Breast epithelium (tissue), 4 donors: ENCODE results near the gene SIDT2. TPM values are rescaled to one million over a fixed set of nuclear protein-coding genes. Genes with fewer than 3 reads are reported as not detected.

ENCODE experiments used
- DNase-seq, 2 donors: peaks; one replicate each; pipeline ENCODE4 v3.0.0-alpha.2; 2019; ENCODE audit warnings: low spot score in 2 of 2
- H3K27ac ChIP-seq, 2 donors: fragments of 200-600 bp; sonication (generic) in 1 of 2; one replicate each; pipeline ENCODE4 v1.5.1; 2016 to 2019; ENCODE audit warnings: mild to moderate bottlenecking in 1 of 2
- H3K27me3 ChIP-seq, 2 donors: fragments of 200-600 bp; sonication (generic) in 1 of 2; one replicate each; pipeline versions ENCODE4 v1.5.1 to v1.6.0; 2017 to 2019; ENCODE audit warnings: control low read depth in 1 of 2, mild to moderate bottlenecking in 1 of 2
- H3K36me3 ChIP-seq: fragments of 200-600 bp; one replicate; pipeline ENCODE4 v1.5.1; 2019
- H3K4me1 ChIP-seq, 2 donors: fragments of 200-600 bp; sonication (generic); one replicate each; pipeline ENCODE4 v1.5.1; 2016 to 2019; ENCODE audit warnings: control low read depth in 1 of 2
- H3K4me3 ChIP-seq, 3 donors: fragments of 200-600 bp; sonication (generic); 1 replicate in 2 of 3; 2 replicates in 1 of 3; pipeline ENCODE4 v1.5.1; 2016 to 2019; ENCODE audit warnings: mild to moderate bottlenecking in 3 of 3, moderate library complexity in 2 of 3
- H3K9me3 ChIP-seq, 2 donors: fragments of 200-600 bp; sonication (generic) in 1 of 2; one replicate each; pipeline ENCODE4 v1.5.1; 2016 to 2019; ENCODE audit warnings: control low read depth in 1 of 2
- POLR2A ChIP-seq: fragments of 450-650 bp; IDR thresholded peaks from one replicate; pipeline ENCODE4 v1.6.1; 2016; ENCODE audit warnings: antibody characterized with exemption, mild to moderate bottlenecking, moderate library complexity
- POLR2AphosphoS5 ChIP-seq, 3 donors: sonication (generic); formaldehyde crosslinking; IDR thresholded peaks; one replicate each; pipeline ENCODE4 v1.6.1; 2017; ENCODE audit warnings: antibody characterized with exemption in 3 of 3
- intact Hi-C: fragments of 100-400 bp; cut with DNase I; formaldehyde crosslinking; loops from one replicate; pipeline ENCODE4 v1.15.1; 2023; ENCODE audit warnings: low total_unique reads
- total RNA-seq, 3 donors: library from RNA; depleted of rRNA; stranded (reverse); fragments of >200 nt; gene quantifications; one replicate each; pipeline ENCODE4 v1.1.0, GENCODE V29; 2016
- TF ChIP-seq, protein P1 (sequence below), 3 donors: fragments of 450-650 bp; IDR thresholded peaks; one replicate each; pipeline ENCODE4 v1.5.1; 2016 to 2017; ENCODE audit warnings: antibody characterized with exemption in 3 of 3, mild to moderate bottlenecking in 3 of 3, moderate library complexity in 3 of 3

Gene SIDT2
- total RNA-seq, 3 donors from 2014 or later, result 45.2 to 86.7 (median 49.5) TPM

DNA sequence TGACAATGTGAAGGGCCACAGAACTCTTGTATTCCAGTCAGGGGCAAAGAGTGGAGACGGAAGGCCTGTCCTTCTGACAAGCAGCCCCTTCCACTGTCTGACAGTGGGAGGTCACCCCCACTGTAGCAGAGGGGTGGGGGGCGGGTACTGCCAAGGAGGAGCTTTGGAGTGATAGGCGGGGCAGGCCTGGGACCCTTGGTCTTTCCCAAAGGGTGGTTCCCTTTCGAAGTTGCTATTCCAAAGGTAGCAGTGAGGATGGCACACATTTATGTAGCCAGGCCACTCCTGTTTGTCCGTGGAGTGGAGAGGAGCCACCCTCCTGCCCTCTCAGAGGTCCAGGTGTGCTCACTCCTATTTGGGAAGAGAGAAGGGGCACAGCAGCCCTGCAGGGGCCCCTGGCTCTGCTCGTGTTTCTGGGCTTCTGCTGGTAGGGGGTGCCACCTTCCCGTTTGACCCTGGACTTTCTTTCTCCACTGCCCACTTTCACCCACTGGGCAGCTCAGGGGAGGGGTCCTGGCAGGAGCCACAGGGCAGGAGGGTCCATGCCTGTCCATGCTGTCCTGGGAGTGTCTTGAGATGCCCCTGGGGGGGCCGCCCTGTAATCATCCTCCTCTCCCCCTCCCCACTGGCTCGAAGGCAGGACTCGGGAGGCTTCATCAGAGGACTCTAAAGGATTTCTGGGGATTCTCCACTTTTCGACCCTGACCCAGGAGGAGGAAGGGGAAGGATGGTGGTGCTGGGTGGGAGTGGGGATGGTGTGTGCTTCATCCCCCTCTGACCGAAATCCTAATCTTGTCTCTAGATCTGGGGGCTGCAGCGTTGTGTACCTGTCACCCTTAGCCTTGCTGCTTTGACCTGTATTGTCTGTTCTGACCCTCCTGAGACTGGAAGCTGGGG lies 21.6 kb downstream of the SIDT2 start:
- DNase-seq, result no peak
- peaks cover 0 to 11% of the 10 kb centered on the region in 2 donors for H3K4me1 ChIP-seq
- intact Hi-C loops, result loop anchor here (10.0 kb wide), 1 partner anchor 55 kb away; the partner anchor contains the start of gene PAFAH1B2
- peak overlapping the region; percentile 46 to 75 (median 57) for H3K4me3 ChIP-seq
- TF ChIP-seq POLR2AphosphoS5 (IDR thresholded peaks at IDR 0.05) (no peak), POLR2A (no peak)
- TF ChIP-seq, protein P1, sequence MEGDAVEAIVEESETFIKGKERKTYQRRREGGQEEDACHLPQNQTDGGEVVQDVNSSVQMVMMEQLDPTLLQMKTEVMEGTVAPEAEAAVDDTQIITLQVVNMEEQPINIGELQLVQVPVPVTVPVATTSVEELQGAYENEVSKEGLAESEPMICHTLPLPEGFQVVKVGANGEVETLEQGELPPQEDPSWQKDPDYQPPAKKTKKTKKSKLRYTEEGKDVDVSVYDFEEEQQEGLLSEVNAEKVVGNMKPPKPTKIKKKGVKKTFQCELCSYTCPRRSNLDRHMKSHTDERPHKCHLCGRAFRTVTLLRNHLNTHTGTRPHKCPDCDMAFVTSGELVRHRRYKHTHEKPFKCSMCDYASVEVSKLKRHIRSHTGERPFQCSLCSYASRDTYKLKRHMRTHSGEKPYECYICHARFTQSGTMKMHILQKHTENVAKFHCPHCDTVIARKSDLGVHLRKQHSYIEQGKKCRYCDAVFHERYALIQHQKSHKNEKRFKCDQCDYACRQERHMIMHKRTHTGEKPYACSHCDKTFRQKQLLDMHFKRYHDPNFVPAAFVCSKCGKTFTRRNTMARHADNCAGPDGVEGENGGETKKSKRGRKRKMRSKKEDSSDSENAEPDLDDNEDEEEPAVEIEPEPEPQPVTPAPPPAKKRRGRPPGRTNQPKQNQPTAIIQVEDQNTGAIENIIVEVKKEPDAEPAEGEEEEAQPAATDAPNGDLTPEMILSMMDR (IDR thresholded peaks at IDR 0.05), result no peak
- H3K27ac ChIP-seq, result peak overlapping the region; percentile 94 to 98
- H3K27me3 ChIP-seq, result no peaks in the 10 kb centered on the region
- no peaks in the 10 kb centered on the region for H3K9me3 ChIP-seq
- H3K36me3 ChIP-seq, result no peaks in the 10 kb centered on the region

DNA sequence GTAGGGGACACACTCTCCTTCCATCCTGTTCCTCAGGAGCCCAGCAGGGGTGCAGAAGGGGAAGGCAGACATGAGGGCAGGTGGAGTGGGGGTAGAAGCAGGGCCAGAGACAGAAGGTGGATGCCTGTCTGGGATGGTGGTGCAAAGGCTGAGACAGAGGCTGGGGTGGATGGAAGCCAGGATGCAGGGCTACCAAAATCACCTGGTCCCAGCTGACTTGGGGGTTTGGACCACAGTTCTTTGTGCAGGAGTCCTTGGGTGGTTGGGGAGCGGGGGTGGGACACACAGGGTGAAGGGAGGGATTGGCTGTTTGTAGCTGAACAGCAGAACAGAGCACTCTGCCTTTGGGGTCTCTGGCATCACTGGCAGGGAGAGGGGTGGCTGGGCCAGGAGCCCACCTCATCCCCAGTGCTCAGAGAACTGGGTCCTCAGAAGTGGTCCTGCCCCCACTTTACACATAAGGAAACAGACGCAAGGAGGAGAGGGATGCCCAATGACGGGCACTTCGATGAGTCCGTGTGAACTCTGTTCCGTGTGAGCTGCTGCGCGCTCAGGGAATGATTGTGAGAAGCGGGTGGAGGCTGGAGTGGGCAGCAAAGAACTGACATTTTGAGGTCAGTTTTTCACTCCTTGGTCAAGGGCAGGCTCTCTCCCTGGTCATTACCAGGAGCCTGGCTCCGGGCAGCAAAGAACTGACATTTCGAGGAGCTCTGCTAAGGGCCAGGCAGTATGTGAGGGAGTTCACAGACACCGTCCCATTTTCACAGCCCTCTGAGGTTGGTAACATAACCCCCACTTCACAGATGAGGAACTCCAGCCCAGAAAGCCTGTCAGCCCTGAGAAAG lies 22.5 kb downstream of the SIDT2 start:
- intact Hi-C loops, result no loop called here
- Histone ChIP-seq H3K4me1 (peaks cover 0 to 11% of the 10 kb centered on the region in 2 donors), H3K27me3 (no peaks in the 10 kb centered on the region), H3K4me3 (peak overlapping the region; percentile 46 to 75 (median 57)), H3K9me3 (no peaks in the 10 kb centered on the region), H3K27ac (peak overlapping the region; percentile 94 to 98), H3K36me3 (no peaks in the 10 kb centered on the region)
- TF ChIP-seq POLR2A (no peak), POLR2AphosphoS5 (IDR thresholded peaks at IDR 0.05) (peak in 1 of 3 donors; percentile 9)
- TF ChIP-seq, protein P1 (IDR thresholded peaks at IDR 0.05), result no peak
- DNase-seq, result no peak

DNA sequence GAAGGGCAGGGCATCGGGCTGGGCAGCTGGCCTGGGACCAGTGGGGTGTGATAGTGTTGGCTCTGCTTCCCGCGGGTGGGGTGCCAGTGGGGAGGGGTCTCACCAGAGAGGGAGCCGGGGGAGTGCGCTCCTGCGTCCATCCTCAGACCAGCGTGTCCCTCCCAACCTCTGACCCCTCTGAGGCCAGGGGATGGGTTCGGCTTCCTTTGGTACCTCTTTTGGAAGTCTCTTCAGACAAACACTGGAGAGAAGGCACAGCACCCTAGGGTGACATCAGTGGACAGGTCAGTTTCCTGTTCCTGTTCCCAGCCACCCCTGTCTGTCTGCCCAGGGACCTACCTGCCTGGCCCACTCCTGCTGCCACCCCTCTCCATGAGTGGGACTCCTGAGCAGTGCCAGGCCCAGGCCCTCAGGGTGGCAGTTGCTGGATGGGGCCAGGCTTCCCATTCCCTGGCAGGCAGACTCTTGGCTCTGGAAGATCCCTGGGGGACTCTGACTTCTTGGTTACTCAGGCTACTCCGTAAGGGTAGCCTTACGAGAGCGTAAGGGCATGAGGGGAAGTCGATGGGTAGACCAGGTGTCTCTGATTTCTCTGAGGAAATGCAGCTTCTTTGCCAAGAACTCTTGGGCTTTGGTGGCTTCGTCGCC lies 23.2 kb downstream of the SIDT2 start:
- no peaks in the 10 kb centered on the region for H3K9me3 ChIP-seq
- intact Hi-C loops, result no loop called here
- DNase-seq, result no peak
- TF ChIP-seq POLR2AphosphoS5 (IDR thresholded peaks at IDR 0.05), result peak in 2 of 3 donors; percentile 7 to 28
- no peak for TF ChIP-seq POLR2A
- H3K36me3 ChIP-seq, result no peaks in the 10 kb centered on the region
- H3K27me3 ChIP-seq, result no peaks in the 10 kb centered on the region
- H3K4me1 ChIP-seq, result peaks cover 0 to 11% of the 10 kb centered on the region in 2 donors
- peak overlapping the region; percentile 46 to 75 (median 57) for H3K4me3 ChIP-seq
- peak overlapping the region; percentile 94 to 98 for H3K27ac ChIP-seq

DNA sequence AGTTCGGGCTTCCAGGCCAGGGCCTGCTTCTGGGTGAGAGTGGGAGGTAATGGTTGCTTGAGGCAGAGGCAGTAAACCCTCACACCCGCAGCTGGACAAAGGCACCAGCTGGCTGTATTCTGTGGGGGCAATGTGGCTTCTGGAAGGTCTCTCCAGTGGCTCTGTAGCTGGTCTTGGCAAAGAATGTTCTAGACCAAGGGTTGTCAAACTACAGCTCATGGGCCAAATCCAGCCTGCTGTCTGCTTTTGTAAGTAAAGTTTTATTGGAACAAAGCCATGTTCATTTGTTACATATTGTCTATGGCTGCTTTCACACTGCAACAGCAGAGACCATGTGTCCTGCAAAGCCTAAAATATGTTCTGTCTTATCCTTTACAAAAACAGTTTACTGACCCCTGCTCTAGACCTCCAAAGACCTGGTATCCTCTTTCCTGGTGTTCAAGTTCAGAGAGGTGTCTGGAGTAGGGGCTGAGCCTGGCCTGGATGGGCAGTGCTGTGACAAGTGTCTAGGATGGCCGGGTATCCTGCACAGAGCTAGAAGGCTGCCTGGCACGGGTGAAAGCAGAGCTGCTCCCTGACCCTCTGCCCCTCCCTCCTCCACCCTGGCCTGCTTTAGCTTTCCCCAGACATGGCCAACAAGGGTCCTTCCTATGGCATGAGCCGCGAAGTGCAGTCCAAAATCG lies 24.0 kb downstream of the SIDT2 start:
- Histone ChIP-seq H3K4me3 (peak overlapping the region; percentile 46 to 75 (median 57)), H3K27ac (peak overlapping the region; percentile 94 to 98), H3K27me3 (no peaks in the 10 kb centered on the region), H3K36me3 (no peaks in the 10 kb centered on the region), H3K4me1 (peaks cover 0 to 11% of the 10 kb centered on the region in 2 donors), H3K9me3 (no peaks in the 10 kb centered on the region)
- DNase-seq, result no peak
- no peak for TF ChIP-seq POLR2AphosphoS5 (IDR thresholded peaks at IDR 0.05)
- TF ChIP-seq, protein P1 (IDR thresholded peaks at IDR 0.05), result no peak
- no peak for TF ChIP-seq POLR2A
- intact Hi-C loops, result no loop called here

DNA sequence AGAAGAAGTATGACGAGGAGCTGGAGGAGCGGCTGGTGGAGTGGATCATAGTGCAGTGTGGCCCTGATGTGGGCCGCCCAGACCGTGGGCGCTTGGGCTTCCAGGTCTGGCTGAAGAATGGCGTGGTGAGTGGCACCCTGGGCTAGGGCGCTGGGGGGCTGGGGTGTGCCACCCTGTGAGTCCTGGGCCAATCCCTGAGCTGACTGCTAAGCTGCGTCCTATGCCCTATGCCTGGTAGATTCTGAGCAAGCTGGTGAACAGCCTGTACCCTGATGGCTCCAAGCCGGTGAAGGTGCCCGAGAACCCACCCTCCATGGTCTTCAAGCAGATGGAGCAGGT lies 24.5 kb downstream of the SIDT2 start:
- no peaks in the 10 kb centered on the region for H3K27me3 ChIP-seq
- H3K27ac ChIP-seq, result peak overlapping the region; percentile 94 to 98
- no peaks in the 10 kb centered on the region for H3K9me3 ChIP-seq
- intact Hi-C loops, result no loop called here
- DNase-seq, result no peak
- peaks cover 0 to 8% of the 10 kb centered on the region in 2 donors for H3K4me1 ChIP-seq
- TF ChIP-seq, protein P1 (IDR thresholded peaks at IDR 0.05), result no peak
- TF ChIP-seq POLR2AphosphoS5 (IDR thresholded peaks at IDR 0.05), result peak in 2 of 3 donors; percentile 42 to 50
- H3K36me3 ChIP-seq, result no peaks in the 10 kb centered on the region
- H3K4me3 ChIP-seq, result peak overlapping the region; percentile 46 to 75 (median 57)
